Limb (tissue), 2 donors: ENCODE measurements around the gene RAMP1.
"Not testable (repeated sequence)": the region's sequence is repeated elsewhere in the genome, so short reads cannot be mapped to it uniquely, and the experiment has no call there.

Experiments used
- DNase-seq, 2 donors: peaks; one replicate each; pipeline ENCODE4 v3.0.0-alpha.2; 2016; ENCODE audit errors: extremely low spot score in 2 of 2

The RAMP1 gene

DNA sequence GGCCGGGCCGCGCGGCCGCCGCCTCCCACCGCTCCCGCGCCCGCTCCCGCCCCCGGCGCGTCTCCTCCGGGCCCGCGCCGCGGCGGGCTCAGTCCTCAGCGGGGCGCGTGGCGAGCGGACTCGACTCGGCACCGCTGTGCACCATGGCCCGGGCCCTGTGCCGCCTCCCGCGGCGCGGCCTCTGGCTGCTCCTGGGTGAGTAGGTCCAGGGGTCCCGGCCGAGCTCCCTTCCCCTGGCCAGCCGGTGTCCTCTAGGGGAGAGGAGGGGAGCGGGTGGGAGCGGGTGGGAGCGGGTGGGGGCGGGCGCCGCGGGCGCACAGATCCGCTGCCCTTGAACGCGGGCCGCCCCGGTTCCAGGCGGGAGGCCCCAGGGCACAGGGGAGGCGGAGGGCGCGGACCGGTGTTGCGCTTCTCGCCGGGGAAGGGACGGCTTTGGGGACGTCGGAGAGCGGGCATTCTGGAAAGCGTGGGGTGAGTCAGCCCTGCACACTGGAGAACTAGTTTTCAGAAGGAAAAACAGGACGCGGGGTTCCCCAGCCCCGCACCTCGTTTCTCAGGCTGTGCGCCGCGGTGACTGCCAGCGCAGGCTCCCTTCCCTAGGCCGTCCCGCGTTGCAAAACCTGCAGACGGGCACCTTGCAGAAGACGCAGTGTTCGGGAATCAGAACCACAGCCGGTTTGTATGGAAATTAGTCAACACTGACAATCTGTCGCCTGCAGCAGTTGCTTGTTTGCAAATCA is at the start of gene RAMP1:
Gene RAMP1 (plus strand): TSS at position 91 of the 740 bp plus-strand sequence. CDS start 53 bp downstream, at position 144.
- DNase-seq = peak in 1 of 2 donors; percentile 51

DNA sequence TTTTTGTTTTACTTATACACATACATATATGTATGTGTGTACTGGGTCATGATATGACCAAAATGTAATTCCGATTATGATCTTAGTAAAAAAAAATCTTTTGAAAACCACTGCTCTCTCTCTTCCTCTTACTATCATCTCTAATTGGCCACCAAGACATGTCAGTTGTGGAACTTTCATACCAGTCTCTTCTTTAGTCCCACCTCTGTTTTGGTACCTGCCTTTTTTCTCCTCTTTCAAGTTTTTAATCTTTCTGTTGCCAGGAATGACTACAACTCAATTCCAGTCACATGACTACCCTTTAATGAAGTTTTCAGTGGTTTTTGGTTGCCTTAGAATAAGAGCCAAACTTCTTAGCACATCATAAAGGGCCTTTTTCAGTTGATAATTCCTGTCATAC is 43.8 kb upstream of the RAMP1 start:
- no peak for DNase-seq

DNA sequence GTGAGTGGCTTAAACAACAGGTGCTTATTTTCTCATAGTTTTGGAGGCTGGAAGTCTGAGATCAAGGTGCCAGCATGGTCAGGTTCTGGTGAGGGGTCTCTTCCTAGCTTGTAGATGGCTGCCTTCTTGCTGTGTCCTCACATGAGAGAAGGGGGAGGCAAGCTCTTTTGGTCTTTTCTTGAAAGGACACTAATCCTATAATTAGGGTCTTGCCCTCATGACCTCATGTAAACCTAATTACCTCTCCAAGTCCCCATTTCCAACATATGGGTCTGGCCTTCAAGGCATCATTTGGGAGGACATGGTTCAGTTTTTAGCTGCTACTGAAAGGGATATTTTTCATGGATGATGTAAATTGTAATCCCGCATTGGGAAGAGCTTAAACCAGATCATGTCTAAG is 42.9 kb upstream of the RAMP1 start:
- DNase-seq = no peak

- DNase-seq = no peak
Observed at GRCh38 chr2:237818066-237818473, 41.4 kb upstream of the RAMP1 start.

- no peak for DNase-seq
Observed at GRCh38 chr2:237819231-237819630, 40.2 kb upstream of the RAMP1 start.

DNA sequence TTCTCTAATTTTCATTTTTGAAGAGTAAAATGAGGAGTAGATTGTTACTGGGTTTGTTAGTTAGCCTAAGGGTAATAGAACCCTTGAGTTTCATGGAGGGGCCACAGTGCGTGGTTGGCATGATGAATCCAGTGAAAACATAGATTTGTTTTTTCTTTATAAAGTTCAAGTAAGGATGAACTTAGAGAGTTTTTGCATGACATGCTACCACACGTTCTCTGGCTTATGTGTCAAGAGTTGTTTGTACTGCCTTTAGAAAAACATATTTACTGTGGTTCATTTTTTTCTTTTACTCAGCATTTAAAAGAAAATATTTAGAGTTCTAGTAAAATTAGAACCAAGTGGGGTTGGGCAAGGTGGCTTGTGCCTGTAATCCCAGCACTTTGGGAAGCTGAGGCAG is 39.0 kb upstream of the RAMP1 start:
- DNase-seq = no peak

GRCh38 chr2:237823544-237823943 is 35.9 kb upstream of the RAMP1 start:
- no peak for DNase-seq

DNA sequence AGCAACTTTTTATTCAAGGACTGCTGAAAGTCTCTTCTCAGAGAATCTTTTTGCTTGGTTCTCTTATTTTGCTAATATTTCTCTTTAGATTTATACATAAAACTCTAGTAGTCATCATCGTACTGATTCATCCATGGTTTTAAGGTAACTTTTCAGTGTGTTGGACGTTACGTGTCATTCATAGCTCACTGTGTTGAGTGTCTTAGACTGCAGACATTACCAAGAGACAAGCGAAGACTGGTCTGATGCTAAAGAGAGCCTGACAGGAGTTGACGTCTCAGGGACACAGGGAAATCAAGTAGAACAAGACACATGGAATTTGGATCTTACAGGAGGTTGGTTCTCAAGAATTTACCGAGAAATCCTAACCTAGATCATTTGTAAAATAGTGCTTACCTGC is 35.3 kb upstream of the RAMP1 start:
- no peak for DNase-seq

DNA sequence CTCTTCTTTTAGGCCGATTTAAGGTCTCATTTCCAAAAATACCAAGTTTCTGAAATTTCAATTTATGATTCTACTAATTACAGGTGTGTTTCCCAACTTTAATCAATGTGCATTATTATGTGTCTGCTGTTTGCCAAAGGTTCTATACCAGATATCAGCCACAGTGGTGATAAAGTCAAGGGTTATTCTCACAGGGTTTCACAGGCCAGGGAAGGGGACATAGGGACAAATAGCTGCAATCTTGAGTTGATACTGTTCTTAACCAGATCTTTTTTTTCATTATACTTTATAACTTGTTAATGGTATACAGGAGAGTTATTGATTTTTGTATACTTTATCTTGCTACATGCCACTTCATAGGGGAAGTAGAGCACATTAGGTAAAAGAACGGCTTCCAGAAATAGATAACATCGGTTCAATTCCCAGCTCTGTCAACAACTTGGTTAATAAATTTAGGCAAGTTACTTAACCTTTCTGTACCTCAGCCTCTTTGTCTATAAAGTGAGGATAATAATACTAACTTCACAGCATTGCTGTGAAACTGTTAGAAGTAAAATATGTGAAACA is 31.9 kb upstream of the RAMP1 start:
- no peak for DNase-seq

DNA sequence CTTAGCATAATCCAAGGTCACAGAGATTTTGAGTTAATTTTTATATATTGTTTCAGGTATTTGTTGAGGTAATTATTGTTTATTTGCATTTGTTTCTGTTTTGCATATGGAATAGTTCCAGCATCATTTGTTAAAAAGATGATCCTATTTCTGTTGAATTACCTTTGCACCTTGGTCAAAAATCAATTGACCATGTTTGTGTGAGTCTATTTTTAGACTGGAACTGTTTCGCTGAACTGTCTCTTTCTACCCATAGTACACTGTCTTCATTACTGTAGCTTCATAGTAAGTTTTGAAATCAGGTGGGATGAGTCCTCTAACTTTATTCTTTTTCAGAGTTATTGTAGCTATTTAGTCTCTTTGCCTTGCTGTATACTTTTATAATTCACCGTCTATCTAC is 28.9 kb upstream of the RAMP1 start:
- DNase-seq = no peak

GRCh38 chr2:237833546-237833945 is 25.9 kb upstream of the RAMP1 start:
- no peak for DNase-seq

GRCh38 chr2:237835372-237835771 is 24.1 kb upstream of the RAMP1 start:
- DNase-seq = no peak

- no peak for DNase-seq
Observed at GRCh38 chr2:237841051-237841450, 18.4 kb upstream of the RAMP1 start.

GRCh38 chr2:237848940-237849339 is 10.5 kb upstream of the RAMP1 start:
- DNase-seq = not testable (repeated sequence)

GRCh38 chr2:237854295-237854694 is 5.1 kb upstream of the RAMP1 start:
- DNase-seq = no peak

- no peak for DNase-seq
Observed at GRCh38 chr2:237857791-237858190, 1.6 kb upstream of the RAMP1 start.

DNA sequence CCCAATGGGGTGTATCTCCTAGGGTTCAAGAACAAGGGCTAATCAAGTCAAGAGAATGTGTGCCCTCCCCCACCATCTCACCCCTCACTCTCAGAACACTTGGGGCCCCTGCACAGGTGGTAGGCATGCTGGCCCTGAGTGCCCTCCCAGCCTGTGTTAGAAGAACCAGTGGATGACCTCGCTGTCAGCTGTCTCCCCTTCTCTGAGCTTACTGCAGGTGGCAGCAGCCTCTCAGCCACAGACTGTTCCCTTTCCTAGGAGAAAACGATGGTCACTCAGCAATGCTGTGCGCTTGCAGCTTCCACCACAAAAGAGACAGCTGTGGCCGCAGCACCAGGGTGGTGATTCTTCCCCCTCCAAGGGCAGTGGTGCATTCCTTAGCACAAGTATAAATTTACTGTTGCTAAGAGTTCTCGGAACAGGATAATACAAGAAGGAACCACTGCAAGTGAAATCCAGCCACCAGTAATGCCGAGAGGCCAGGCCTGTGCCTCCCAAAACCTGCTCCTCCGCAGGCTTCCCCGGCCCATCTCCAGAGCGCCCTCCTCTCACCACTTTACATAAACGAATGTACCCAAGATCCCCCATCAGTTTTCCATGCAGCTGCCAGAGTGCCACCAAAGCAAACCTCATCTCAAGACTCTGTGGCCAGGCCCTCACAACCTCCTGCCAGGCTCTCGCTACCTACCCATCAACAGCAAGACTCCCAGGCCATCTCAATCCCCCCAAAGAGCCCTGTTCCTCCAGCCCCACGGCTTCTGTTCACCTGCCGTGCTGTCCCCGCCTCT is 935 bp upstream of the RAMP1 start:
- peak; percentile 73 to 78 for DNase-seq

DNA sequence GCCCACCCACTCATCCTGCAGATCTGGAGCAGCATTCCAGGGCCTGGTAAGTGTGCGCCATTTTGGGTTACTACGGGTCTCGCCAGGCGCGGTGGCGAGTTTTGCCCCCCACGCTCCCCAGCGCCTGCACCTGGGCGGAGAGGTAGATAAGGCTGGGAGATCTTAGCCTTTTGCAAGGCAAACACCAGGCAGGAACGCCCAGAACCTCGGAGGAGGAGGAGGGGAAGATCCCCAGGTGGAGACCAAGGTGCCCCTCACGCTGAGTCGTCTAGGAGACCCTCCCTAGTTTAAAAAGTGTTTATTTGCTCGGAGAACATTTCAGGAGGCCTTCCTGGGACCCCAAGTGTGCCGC is 365 bp upstream of the RAMP1 start:
- no peak for DNase-seq

GRCh38 chr2:237860273-237860935 is 981 bp downstream of the RAMP1 start:
- no peak for DNase-seq

DNA sequence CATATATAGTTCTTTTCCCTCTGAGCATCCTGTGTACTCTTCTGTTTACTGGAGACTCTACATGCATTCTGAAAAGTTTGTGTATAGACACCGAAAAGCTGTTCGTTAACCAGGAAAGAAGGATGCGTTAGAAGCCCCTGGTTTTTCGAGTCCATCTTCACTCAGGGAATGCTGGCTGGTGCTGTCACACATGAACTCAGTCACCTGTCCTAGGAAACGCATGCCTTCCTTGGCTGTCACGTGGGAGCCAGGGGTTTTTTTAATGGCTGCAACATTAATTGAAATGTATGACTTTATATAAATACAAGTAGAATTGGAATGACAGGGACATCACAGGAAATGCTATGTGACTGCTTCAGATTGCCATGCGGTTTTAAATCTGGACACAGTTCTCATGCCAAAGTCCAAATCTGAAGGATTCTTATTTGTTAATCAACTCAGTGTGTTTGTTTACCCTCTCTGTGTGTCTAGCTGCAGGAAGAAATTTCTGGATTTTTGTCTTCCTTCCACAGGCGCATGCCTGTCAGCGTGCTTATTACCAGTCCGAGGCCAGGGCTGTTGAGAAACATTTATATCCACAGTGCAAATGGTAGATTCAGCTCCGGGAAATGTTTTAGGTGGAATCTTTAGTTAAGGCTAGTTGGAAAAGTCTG is 2.6 kb downstream of the RAMP1 start:
- DNase-seq = no peak

GRCh38 chr2:237862528-237862895 is 3.1 kb downstream of the RAMP1 start:
- DNase-seq = no peak

- no peak for DNase-seq
Observed at GRCh38 chr2:237863102-237863511, 3.7 kb downstream of the RAMP1 start.
